NCI-H2081 treated with DMSO at 0.1 percent for 48 hours (cell line): ENCODE results near the gene KLHL40.
"Not testable (repeated sequence)": the region's sequence is repeated elsewhere in the genome, so short reads cannot be mapped to it uniquely, and the experiment has no call there.

Source experiments
- DNase-seq: peaks from one replicate; lab custom pipeline; 2025; lab: John Stamatoyannopoulos, UW

KLHL40 gene

GRCh38 chr3:42704136-42704841, 19.0 kb downstream of the KLHL40 start:
- DNase-seq, result no peak

- DNase-seq, result no peak
These were observed 19.9 kb downstream of the KLHL40 start for GRCh38 chr3:42705058-42705767.

- no peak for DNase-seq
These were observed 20.7 kb downstream of the KLHL40 start for GRCh38 chr3:42705962-42706585.

- DNase-seq, result no peak
These were observed 21.6 kb downstream of the KLHL40 start for GRCh38 chr3:42706721-42707619.

GRCh38 chr3:42707620-42708355, 22.5 kb downstream of the KLHL40 start:
- DNase-seq, result no peak

GRCh38 chr3:42708611-42709151, 23.3 kb downstream of the KLHL40 start:
- no peak for DNase-seq

GRCh38 chr3:42709621-42710020, 24.3 kb downstream of the KLHL40 start:
- no peak for DNase-seq

GRCh38 chr3:42710323-42711021, 25.1 kb downstream of the KLHL40 start:
- DNase-seq, result no peak

- no peak for DNase-seq
These were observed 26.4 kb downstream of the KLHL40 start for GRCh38 chr3:42711491-42712343.

GRCh38 chr3:42712344-42712648, 27.0 kb downstream of the KLHL40 start:
- DNase-seq, result no peak

- DNase-seq, result no peak
These were observed 27.5 kb downstream of the KLHL40 start for GRCh38 chr3:42712688-42713372.

GRCh38 chr3:42713747-42714146, 28.4 kb downstream of the KLHL40 start:
- no peak for DNase-seq

GRCh38 chr3:42714171-42714852, 29.0 kb downstream of the KLHL40 start:
- no peak for DNase-seq

GRCh38 chr3:42717306-42717705, 32.0 kb downstream of the KLHL40 start:
- DNase-seq, result no peak

- no peak for DNase-seq
These were observed 33.0 kb downstream of the KLHL40 start for GRCh38 chr3:42718338-42718737.

- DNase-seq, result no peak
These were observed 33.7 kb downstream of the KLHL40 start for GRCh38 chr3:42719002-42719401.

GRCh38 chr3:42720126-42720525, 34.8 kb downstream of the KLHL40 start:
- DNase-seq, result no peak

- DNase-seq, result no peak
These were observed 36.4 kb downstream of the KLHL40 start for GRCh38 chr3:42721690-42722089.

GRCh38 chr3:42722442-42722841, 37.1 kb downstream of the KLHL40 start:
- not testable (repeated sequence) for DNase-seq
